Activated naive CD8-positive, alpha-beta T cell (primary cell): ENCODE data around the gene IL31.

Experiments
- H3K27ac Mint-ChIP-seq: one replicate; pipeline ENCODE4 v1.8.0; 2021; ENCODE audit warnings: mixed read lengths
- H3K27me3 Mint-ChIP-seq: one replicate; pipeline ENCODE4 v1.8.0; 2021; ENCODE audit warnings: mixed read lengths
- H3K36me3 Mint-ChIP-seq: one replicate; pipeline ENCODE4 v1.8.0; 2021; ENCODE audit warnings: mixed read lengths
- H3K4me1 Mint-ChIP-seq: one replicate; pipeline ENCODE4 v1.8.0; 2021; ENCODE audit warnings: low read depth, mixed read lengths
- H3K4me3 Mint-ChIP-seq: one replicate; pipeline ENCODE4 v1.8.0; 2021; ENCODE audit warnings: mild to moderate bottlenecking, mixed read lengths
- H3K9me3 Mint-ChIP-seq: one replicate; pipeline ENCODE4 v1.8.0; 2021; ENCODE audit warnings: low read depth, mixed read lengths

Gene IL31

GRCh38 chr12:122200541-122201175 is 26.6 kb upstream of the IL31 start:
- H3K27ac Mint-ChIP-seq: no peak overlapping the region
- no peaks in the 10 kb centered on the region for H3K36me3 Mint-ChIP-seq
- H3K4me1 Mint-ChIP-seq: peaks cover 18% of the 10 kb centered on the region
- H3K9me3 Mint-ChIP-seq: peaks cover under 1% of the 10 kb centered on the region
- peaks cover 9% of the 10 kb centered on the region for H3K27me3 Mint-ChIP-seq
- H3K4me3 Mint-ChIP-seq: no peak overlapping the region

- Mint-ChIP-seq H3K4me1 (peaks cover 13% of the 10 kb centered on the region), H3K27ac (no peak overlapping the region), H3K9me3 (peaks cover 3% of the 10 kb centered on the region), H3K27me3 (peaks cover 7% of the 10 kb centered on the region), H3K4me3 (no peak overlapping the region), H3K36me3 (no peaks in the 10 kb centered on the region)
These were observed 25.7 kb upstream of the IL31 start for GRCh38 chr12:122199484-122200355.

- H3K4me3 Mint-ChIP-seq: no peak overlapping the region
- H3K27ac Mint-ChIP-seq: no peak overlapping the region
- H3K36me3 Mint-ChIP-seq: no peaks in the 10 kb centered on the region
- peaks cover 3% of the 10 kb centered on the region for H3K4me1 Mint-ChIP-seq
- peaks cover 7% of the 10 kb centered on the region for H3K27me3 Mint-ChIP-seq
- H3K9me3 Mint-ChIP-seq: peaks cover 3% of the 10 kb centered on the region
These were observed 23.6 kb upstream of the IL31 start for GRCh38 chr12:122197612-122197966.

GRCh38 chr12:122195405-122195804 is 21.4 kb upstream of the IL31 start:
- Mint-ChIP-seq H3K27ac (no peak overlapping the region), H3K9me3 (peaks cover 3% of the 10 kb centered on the region), H3K4me1 (no peaks in the 10 kb centered on the region), H3K4me3 (no peak overlapping the region), H3K36me3 (no peaks in the 10 kb centered on the region), H3K27me3 (peaks cover 7% of the 10 kb centered on the region)

- H3K27me3 Mint-ChIP-seq: peaks cover 7% of the 10 kb centered on the region
- no peaks in the 10 kb centered on the region for H3K4me1 Mint-ChIP-seq
- no peak overlapping the region for H3K4me3 Mint-ChIP-seq
- H3K9me3 Mint-ChIP-seq: peaks cover 3% of the 10 kb centered on the region
- no peaks in the 10 kb centered on the region for H3K36me3 Mint-ChIP-seq
- no peak overlapping the region for H3K27ac Mint-ChIP-seq
These were observed 20.8 kb upstream of the IL31 start for GRCh38 chr12:122194804-122195203.

- H3K27ac Mint-ChIP-seq: no peak overlapping the region
- peaks cover 3% of the 10 kb centered on the region for H3K27me3 Mint-ChIP-seq
These were observed 18.4 kb upstream of the IL31 start for GRCh38 chr12:122192441-122192840.

GRCh38 chr12:122190842-122191668 is 17.0 kb upstream of the IL31 start:
- H3K27me3 Mint-ChIP-seq: no peaks in the 10 kb centered on the region
- peaks cover 3% of the 10 kb centered on the region for H3K9me3 Mint-ChIP-seq
- no peaks in the 10 kb centered on the region for H3K36me3 Mint-ChIP-seq
- no peak overlapping the region for H3K27ac Mint-ChIP-seq
- no peaks in the 10 kb centered on the region for H3K4me1 Mint-ChIP-seq
- H3K4me3 Mint-ChIP-seq: no peak overlapping the region

More at GRCh38 chr12:122192441-122192840, 18.4 kb upstream of the IL31 start:
- H3K36me3 Mint-ChIP-seq: no peaks in the 10 kb centered on the region
- H3K4me1 Mint-ChIP-seq: no peaks in the 10 kb centered on the region
- H3K9me3 Mint-ChIP-seq: peaks cover 3% of the 10 kb centered on the region
- no peak overlapping the region for H3K4me3 Mint-ChIP-seq

- Mint-ChIP-seq H3K4me3 (no peak overlapping the region), H3K36me3 (no peaks in the 10 kb centered on the region), H3K27ac (no peak overlapping the region), H3K9me3 (no peaks in the 10 kb centered on the region), H3K4me1 (no peaks in the 10 kb centered on the region), H3K27me3 (no peaks in the 10 kb centered on the region)
These were observed 15.8 kb upstream of the IL31 start for GRCh38 chr12:122189626-122190475.

GRCh38 chr12:122187466-122187865 is 13.4 kb upstream of the IL31 start:
- H3K4me1 Mint-ChIP-seq: peaks cover 6% of the 10 kb centered on the region
- H3K27ac Mint-ChIP-seq: no peak overlapping the region
- no peak overlapping the region for H3K4me3 Mint-ChIP-seq
- no peaks in the 10 kb centered on the region for H3K36me3 Mint-ChIP-seq
- no peaks in the 10 kb centered on the region for H3K27me3 Mint-ChIP-seq
- H3K9me3 Mint-ChIP-seq: no peaks in the 10 kb centered on the region

- H3K9me3 Mint-ChIP-seq: no peaks in the 10 kb centered on the region
- no peak overlapping the region for H3K4me3 Mint-ChIP-seq
- no peaks in the 10 kb centered on the region for H3K36me3 Mint-ChIP-seq
- no peak overlapping the region for H3K27ac Mint-ChIP-seq
- H3K27me3 Mint-ChIP-seq: no peaks in the 10 kb centered on the region
- peaks cover 6% of the 10 kb centered on the region for H3K4me1 Mint-ChIP-seq
These were observed 11.6 kb upstream of the IL31 start for GRCh38 chr12:122185494-122186082.

- Mint-ChIP-seq H3K4me1 (peaks cover 6% of the 10 kb centered on the region), H3K36me3 (no peaks in the 10 kb centered on the region), H3K27me3 (no peaks in the 10 kb centered on the region), H3K27ac (no peak overlapping the region), H3K4me3 (no peak overlapping the region), H3K9me3 (no peaks in the 10 kb centered on the region)
These were observed 11.1 kb upstream of the IL31 start for GRCh38 chr12:122185079-122185478.

- Mint-ChIP-seq H3K36me3 (no peaks in the 10 kb centered on the region), H3K27ac (no peak overlapping the region), H3K27me3 (no peaks in the 10 kb centered on the region), H3K9me3 (no peaks in the 10 kb centered on the region), H3K4me3 (peak overlapping the region; percentile 59), H3K4me1 (peaks cover 6% of the 10 kb centered on the region)
These were observed 10.5 kb upstream of the IL31 start for GRCh38 chr12:122184517-122184916.

- H3K36me3 Mint-ChIP-seq: no peaks in the 10 kb centered on the region
- no peak overlapping the region for H3K27ac Mint-ChIP-seq
- peak overlapping the region; percentile 59 for H3K4me3 Mint-ChIP-seq
- no peaks in the 10 kb centered on the region for H3K9me3 Mint-ChIP-seq
- H3K4me1 Mint-ChIP-seq: peaks cover 6% of the 10 kb centered on the region
- no peaks in the 10 kb centered on the region for H3K27me3 Mint-ChIP-seq
These were observed 9.5 kb upstream of the IL31 start for GRCh38 chr12:122183588-122183940.
